Astrocyte (in vitro differentiated cells and primary cell): ENCODE measurements around the gene LCN10.

ENCODE experiments used
- CTCF ChIP-seq: IDR thresholded peaks from 2 replicates; pipeline ENCODE4 v1.5.1; 2011; ENCODE audit warnings: low read depth, mild to moderate bottlenecking, inconsistent platforms, low read length, moderate library complexity; ENCODE audit not compliant: insufficient read depth
- EZH2 ChIP-seq: IDR thresholded peaks from 2 replicates; pipeline ENCODE4 v1.6.1; 2012; ENCODE audit warnings: mild to moderate bottlenecking, low read length, inconsistent platforms; ENCODE audit not compliant: insufficient read depth

DNA sequence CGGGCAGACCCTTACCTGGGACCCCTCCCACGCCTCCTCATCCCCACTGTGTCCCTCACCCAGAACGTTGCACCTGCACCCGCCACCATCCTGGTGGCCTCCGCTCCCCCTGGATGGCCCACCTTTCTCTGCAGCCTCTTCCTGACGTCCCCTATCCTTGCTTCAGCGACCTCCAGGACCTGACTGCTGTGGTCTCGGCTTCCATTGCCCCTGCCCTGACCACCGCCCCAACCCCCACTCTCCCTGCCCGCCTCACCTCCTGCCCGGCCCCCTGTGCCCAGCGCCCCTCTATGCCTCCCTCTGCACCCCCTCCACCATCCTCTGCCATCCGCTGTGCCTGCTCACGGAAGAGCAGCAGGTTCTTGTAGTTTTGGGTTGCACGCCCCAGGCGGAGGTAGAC, 2.2 kb downstream of the LCN10 start:
- TF ChIP-seq EZH2 = no peak
- no peak for TF ChIP-seq CTCF
